B cell (primary cell): Measurements from ENCODE around the gene MAF. TPM values are rescaled to one million over a fixed set of nuclear protein-coding genes. Genes with fewer than 3 reads are reported as not detected.

Source experiments
- ATAC-seq: fragments of 200-7000 bp; cut with Tn5 transposase; one replicate; pipeline ENCODE4 v1.10.0; 2021; ENCODE audit warnings: low read depth, mild to moderate bottlenecking, moderate number of reproducible peaks, moderate library complexity
- CTCF ChIA-PET: fragments of 350-600 bp; sonication (Branson Sonifier 250); formaldehyde crosslinking; loops from one replicate; lab custom pipeline; 2021; ENCODE audit warnings: antibody characterized with exemption, inconsistent platforms; lab: Charles Lee
- POLR2A ChIA-PET: fragments of 350-600 bp; sonication (Branson Sonifier 250); formaldehyde crosslinking; loops from one replicate; lab custom pipeline; 2021; ENCODE audit warnings: antibody characterized with exemption; lab: Charles Lee
- DNase-seq: peaks from one replicate; pipeline ENCODE4 v3.0.0; 2013
- H2AFZ ChIP-seq: 2 replicates; pipeline ENCODE4 v1.6.1; 2012; ENCODE audit warnings: mild to moderate bottlenecking, low read depth, low read length; ENCODE audit not compliant: insufficient read depth, poor library complexity, severe bottlenecking
- H3K27ac ChIP-seq, 2 donors: 1 replicate in 1 of 2; 2 replicates in 1 of 2; pipeline ENCODE4 v1.5.1; 2012 to 2013; ENCODE audit warnings: low read length in 2 of 2, mild to moderate bottlenecking in 2 of 2, moderate library complexity in 1 of 2
- H3K27me3 ChIP-seq, 4 experiments: fragments of 200-600 bp in 1 of 4; sonication (generic) in 1 of 4; replicated peaks in 1 of 4; 1 replicate in 2 of 4; 2 replicates in 2 of 4; pipeline versions ENCODE4 v1.6.1 to v1.7.0; 2013 to 2016; ENCODE audit warnings: low read length in 3 of 4, mild to moderate bottlenecking in 2 of 4, mixed read lengths in 1 of 4, moderate library complexity in 1 of 4; ENCODE audit not compliant: insufficient read depth in 4 of 4, control insufficient read depth in 3 of 4; ENCODE audit errors: control extremely low read depth in 1 of 4
- H3K36me3 ChIP-seq, 2 experiments: replicated peaks in 1 of 2; 1 replicate in 1 of 2; 2 replicates in 1 of 2; pipeline versions ENCODE4 v1.6.1 to v1.7.1; 2013; ENCODE audit warnings: low read length in 1 of 2; ENCODE audit not compliant: insufficient read depth in 2 of 2, control insufficient read depth in 1 of 2; ENCODE audit errors: control extremely low read depth in 1 of 2, extremely low read depth in 1 of 2
- H3K4me1 ChIP-seq, 2 donors: fragments of 200-600 bp in 1 of 2; sonication (generic) in 1 of 2; 1 replicate in 1 of 2; 2 replicates in 1 of 2; pipeline versions ENCODE4 v1.5.1 to v1.6.1; 2013 to 2017; ENCODE audit warnings: low read length in 2 of 2; ENCODE audit not compliant: control insufficient read depth in 2 of 2, insufficient read depth in 2 of 2
- H3K4me2 ChIP-seq: replicated peaks from 2 replicates; pipeline ENCODE3; 2012; ENCODE audit warnings: mild to moderate bottlenecking, low read depth, low read length; ENCODE audit not compliant: poor library complexity, severe bottlenecking
- H3K4me3 ChIP-seq, 5 experiments: fragments of 200-600 bp in 1 of 5; sonication (generic) in 1 of 5; 1 replicate in 3 of 5; 2 replicates in 2 of 5; pipeline versions ENCODE4 v1.5.1 to v1.7.0; 2011 to 2016; ENCODE audit warnings: low read length in 4 of 5, mild to moderate bottlenecking in 4 of 5, low read depth in 2 of 5, control low read depth in 1 of 5, moderate library complexity in 1 of 5; ENCODE audit not compliant: insufficient read depth in 1 of 5; ENCODE audit errors: control extremely low read depth in 1 of 5, extremely low read depth in 1 of 5
- H3K79me2 ChIP-seq: fragments of 200-600 bp; sonication (generic); one replicate; pipeline ENCODE4 v1.6.0; 2016; ENCODE audit warnings: low read length; ENCODE audit not compliant: control insufficient read depth, insufficient read depth
- H3K9ac ChIP-seq: fragments of 200-600 bp; sonication (generic); 2 replicates; pipeline ENCODE4 v1.6.1; 2017; ENCODE audit warnings: mild to moderate bottlenecking, low read length, moderate library complexity
- H3K9me3 ChIP-seq, 3 donors: one replicate each; pipeline versions ENCODE4 v1.6.1 to v1.7.1; 2013; ENCODE audit warnings: low read length in 2 of 3; ENCODE audit not compliant: control insufficient read depth in 2 of 3, insufficient read depth in 1 of 3; ENCODE audit errors: control extremely low read depth in 1 of 3
- H4K20me1 ChIP-seq: 2 replicates; pipeline ENCODE4 v1.6.0; 2012; ENCODE audit warnings: mild to moderate bottlenecking, low read length; ENCODE audit not compliant: insufficient read depth, control insufficient read depth, poor library complexity, severe bottlenecking
- H3K27ac Mint-ChIP-seq: one replicate; pipeline ENCODE4 v1.8.0; 2021; ENCODE audit warnings: mixed read lengths
- H3K27me3 Mint-ChIP-seq: one replicate; pipeline ENCODE4 v1.8.0; 2021; ENCODE audit warnings: mixed read lengths
- H3K4me1 Mint-ChIP-seq: one replicate; pipeline ENCODE4 v1.8.0; 2021; ENCODE audit warnings: mixed read lengths
- H3K4me3 Mint-ChIP-seq: one replicate; pipeline ENCODE4 v1.8.0; 2021; ENCODE audit warnings: mixed read lengths
- H3K9me3 Mint-ChIP-seq: one replicate; pipeline ENCODE4 v1.8.0; 2022; ENCODE audit warnings: mixed read lengths; ENCODE audit not compliant: insufficient read depth
- CTCF ChIP-seq: fragments of 200-600 bp; IDR thresholded peaks from one replicate; pipeline ENCODE4 v1.8.0; 2022; ENCODE audit warnings: antibody characterized with exemption, mild to moderate bottlenecking
- EZH2 ChIP-seq: IDR thresholded peaks from 2 replicates; pipeline ENCODE4 v1.6.1; 2012; ENCODE audit warnings: borderline replicate concordance, low read depth, mild to moderate bottlenecking, moderate library complexity, low read length; ENCODE audit not compliant: insufficient read depth, poor library complexity, severe bottlenecking
- WGBS: methylation state at CpG from one replicate; pipeline ENCODE4 v1.1.5; 2013; ENCODE audit warnings: missing lambda C conversion rate; ENCODE audit not compliant: insufficient coverage; 5-methylcytosine and 5-hydroxymethylcytosine counted together
- intact Hi-C: fragments of 100-400 bp; cut with micrococcal nuclease; formaldehyde crosslinking; loops from one replicate; pipeline ENCODE4 v1.10.0; 2022
- polyA plus RNA-seq: library from polyadenylated mRNA; depleted of rRNA; stranded (reverse); fragments of >200 nt; gene quantifications from 2 replicates; pipeline ENCODE4 v1.2.3, GENCODE V29; 2012
- total RNA-seq, 2 donors: library from RNA; stranded (reverse); fragments of 120-200 nt in 1 of 2; gene quantifications; 1 replicate in 1 of 2; 2 replicates in 1 of 2; pipeline versions ENCODE4 v1.2.3 to v1.2.4, GENCODE V29; 2013 to 2022

MAF gene
- total and polyA plus RNA-seq, 2 donors (not counting 1 experiment from before 2014, with no cell fraction given) = 0.30 to 0.49 TPM

DNA sequence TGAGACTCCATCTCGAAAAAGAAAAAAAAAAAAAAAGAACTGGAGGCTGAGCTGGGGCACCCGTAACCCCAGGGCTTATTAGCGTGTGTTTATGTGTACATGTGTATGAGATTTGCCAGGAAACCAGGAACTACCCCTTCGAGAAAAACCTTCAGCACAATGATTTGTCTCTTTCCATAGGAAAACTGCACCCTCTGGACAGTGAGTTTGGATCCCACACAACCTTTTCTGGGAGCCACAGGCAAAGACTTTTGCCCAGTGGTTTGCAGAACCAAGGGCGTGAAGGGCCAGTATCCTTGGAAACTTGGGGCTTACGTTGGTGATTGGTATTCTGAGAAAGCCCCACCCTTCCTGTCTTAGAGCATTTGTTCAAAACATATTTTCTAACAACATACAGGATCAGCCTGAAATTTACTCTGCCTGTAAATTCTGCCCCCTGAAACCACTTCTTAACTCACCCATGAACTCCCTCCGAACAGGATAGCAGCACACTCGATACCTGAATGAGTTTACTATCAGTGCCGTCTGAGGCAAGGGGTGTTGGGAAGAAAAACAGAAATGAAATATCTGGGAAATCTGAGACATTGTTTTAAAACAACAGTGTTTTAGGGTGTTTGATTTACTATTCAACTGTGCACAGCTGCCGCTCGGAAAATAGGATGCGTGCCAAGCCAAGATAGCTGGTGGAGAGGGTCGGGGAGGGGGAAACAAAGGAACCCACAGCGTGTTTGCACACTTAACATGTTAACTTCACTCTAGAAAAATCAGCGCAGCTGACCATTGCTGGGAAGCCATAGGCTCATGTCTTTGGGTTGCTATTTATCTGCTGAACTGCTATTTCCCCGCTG lies 40.2 kb upstream of the MAF start:
- ChIA-PET CTCF (no interaction called here), POLR2A (no interaction called here)
- Mint-ChIP-seq H3K27me3 (peaks cover 9% of the 10 kb centered on the region), H3K4me3 (no peak overlapping the region), H3K27ac (no peak overlapping the region), H3K9me3 (no peaks in the 10 kb centered on the region), H3K4me1 (no peaks in the 10 kb centered on the region)
- no peak overlapping the region for H3K27ac ChIP-seq
- no peaks in the 10 kb centered on the region for H3K36me3 ChIP-seq
- no peak for TF ChIP-seq CTCF
- TF ChIP-seq EZH2 = no peak
- no peaks in the 10 kb centered on the region for H3K27me3 ChIP-seq
- H3K79me2 ChIP-seq = no peaks in the 10 kb centered on the region
- no peak overlapping the region for H3K4me2 ChIP-seq
- no peak overlapping the region for H3K4me3 ChIP-seq
- H3K9me3 ChIP-seq = no peaks in the 10 kb centered on the region
- no peaks in the 10 kb centered on the region for H4K20me1 ChIP-seq
- H3K4me1 ChIP-seq = peaks cover 4 to 5% of the 10 kb centered on the region in 2 donors
- intact Hi-C loops = no loop called here
- no peak overlapping the region for H3K9ac ChIP-seq
- ATAC-seq (no peak), DNase-seq (no peak)
- 50% methylated on average over 2 of the region's 16 CpGs for WGBS
- peak overlapping the region; percentile 41 for H2AFZ ChIP-seq

DNA sequence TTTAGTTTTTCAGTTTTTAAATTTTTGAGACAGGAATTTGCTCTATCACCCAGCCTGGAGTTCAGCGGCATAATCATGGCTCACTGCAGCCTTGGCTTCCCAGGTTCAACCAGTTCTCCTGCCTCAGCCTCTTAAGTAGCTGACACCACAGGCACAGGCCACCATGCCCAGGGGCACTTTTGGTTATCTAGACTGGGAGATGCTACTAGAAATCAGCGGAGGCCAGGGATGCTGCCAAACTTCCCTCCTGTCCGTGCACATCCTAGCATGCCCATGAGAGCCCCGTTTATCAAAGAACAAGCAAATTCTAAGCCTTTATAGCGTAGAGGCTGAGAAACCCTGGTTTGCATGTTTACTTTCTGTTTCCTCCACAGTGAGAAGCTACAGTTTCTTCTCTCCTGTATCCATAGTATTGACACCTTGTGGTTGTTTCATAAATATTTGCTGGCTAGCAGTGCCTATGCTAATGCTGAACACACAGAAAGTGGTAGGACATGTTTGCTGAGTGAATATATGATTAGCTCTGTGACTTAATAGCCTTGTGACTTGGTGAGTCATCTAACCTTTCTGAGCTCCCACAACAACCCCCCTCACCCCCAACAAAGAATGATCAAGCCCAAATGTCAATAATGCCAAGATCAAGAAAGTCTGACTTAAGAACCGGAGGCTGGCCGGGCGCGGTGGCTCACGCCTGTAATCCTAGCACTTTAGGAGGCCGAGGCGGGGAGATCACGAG lies 39.2 kb upstream of the MAF start:
- H3K27me3 Mint-ChIP-seq = peaks cover 9% of the 10 kb centered on the region
- no peak for ATAC-seq

More for the DNA sequence above, 39.2 kb upstream of the MAF start:
- 95% methylated on average over 11 of the region's 13 CpGs for WGBS
- no peaks in the 10 kb centered on the region for H4K20me1 ChIP-seq
- intact Hi-C loops = no loop called here
- H2AFZ ChIP-seq = no peak overlapping the region
- H3K4me3 ChIP-seq = no peak overlapping the region
- no peak overlapping the region for H3K9ac ChIP-seq
- TF ChIP-seq EZH2 = no peak
- TF ChIP-seq CTCF = no peak
- no peak overlapping the region for H3K27ac ChIP-seq
- H3K4me3 Mint-ChIP-seq = no peak overlapping the region
- no peaks in the 10 kb centered on the region for H3K79me2 ChIP-seq
- no peak overlapping the region for H3K4me2 ChIP-seq
- DNase-seq = no peak
- H3K9me3 ChIP-seq = no peaks in the 10 kb centered on the region
- ChIA-PET CTCF (no interaction called here), POLR2A (no interaction called here)
- peaks cover 4 to 5% of the 10 kb centered on the region in 2 donors for H3K4me1 ChIP-seq
- no peaks in the 10 kb centered on the region for H3K36me3 ChIP-seq
- no peaks in the 10 kb centered on the region for H3K4me1 Mint-ChIP-seq
- H3K9me3 Mint-ChIP-seq = no peaks in the 10 kb centered on the region
- no peaks in the 10 kb centered on the region for H3K27me3 ChIP-seq
- H3K27ac Mint-ChIP-seq = no peak overlapping the region
